ENCODE data around the gene RBM4.
"Not testable (repeated sequence)": the region's sequence is repeated elsewhere in the genome, so short reads cannot be mapped to it uniquely, and the experiment has no call there.

RBM4 gene

GRCh38 chr11:66617155-66617834, 21.2 kb upstream of the RBM4 start:
- peak; percentile 52 for DNase-seq

GRCh38 chr11:66619080-66619554, 19.4 kb upstream of the RBM4 start:
- no peak for DNase-seq

DNA sequence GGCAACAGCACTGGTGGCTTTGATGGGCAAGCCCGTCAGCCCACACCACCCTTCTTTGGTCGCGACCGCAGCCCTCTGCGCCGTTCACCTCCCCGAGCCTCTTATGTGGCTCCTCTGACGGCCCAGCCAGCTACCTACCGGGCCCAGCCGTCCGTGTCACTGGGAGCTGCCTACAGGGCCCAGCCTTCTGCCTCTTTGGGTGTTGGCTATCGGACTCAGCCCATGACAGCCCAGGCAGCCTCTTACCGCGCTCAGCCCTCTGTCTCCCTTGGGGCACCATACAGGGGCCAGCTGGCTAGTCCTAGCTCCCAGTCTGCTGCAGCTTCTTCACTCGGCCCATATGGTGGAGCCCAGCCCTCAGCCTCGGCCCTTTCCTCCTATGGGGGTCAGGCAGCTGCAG, 14.1 kb upstream of the RBM4 start:
- DNase-seq, result no peak

DNA sequence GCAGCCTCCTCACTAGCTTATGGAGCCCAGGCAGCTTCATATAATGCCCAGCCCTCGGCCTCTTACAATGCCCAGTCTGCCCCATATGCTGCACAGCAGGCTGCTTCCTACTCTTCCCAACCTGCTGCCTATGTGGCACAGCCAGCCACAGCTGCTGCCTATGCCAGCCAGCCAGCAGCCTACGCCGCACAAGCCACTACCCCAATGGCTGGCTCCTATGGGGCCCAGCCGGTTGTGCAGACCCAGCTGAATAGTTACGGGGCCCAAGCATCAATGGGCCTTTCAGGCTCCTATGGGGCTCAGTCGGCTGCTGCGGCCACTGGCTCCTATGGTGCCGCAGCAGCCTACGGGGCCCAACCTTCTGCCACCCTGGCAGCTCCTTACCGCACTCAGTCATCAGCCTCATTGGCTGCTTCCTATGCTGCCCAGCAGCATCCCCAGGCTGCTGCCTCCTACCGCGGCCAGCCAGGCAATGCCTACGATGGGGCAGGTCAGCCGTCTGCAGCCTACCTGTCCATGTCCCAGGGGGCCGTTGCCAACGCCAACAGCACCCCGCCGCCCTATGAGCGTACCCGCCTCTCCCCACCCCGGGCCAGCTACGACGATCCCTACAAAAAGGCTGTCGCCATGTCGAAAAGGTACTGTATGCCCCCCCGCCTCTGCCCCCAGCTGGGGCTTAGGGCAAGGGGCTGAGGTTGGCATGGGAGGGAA, 13.3 kb upstream of the RBM4 start:
- DNase-seq, result no peak

- no peak for DNase-seq
Observed at GRCh38 chr11:66625752-66626149, 12.8 kb upstream of the RBM4 start.

DNA sequence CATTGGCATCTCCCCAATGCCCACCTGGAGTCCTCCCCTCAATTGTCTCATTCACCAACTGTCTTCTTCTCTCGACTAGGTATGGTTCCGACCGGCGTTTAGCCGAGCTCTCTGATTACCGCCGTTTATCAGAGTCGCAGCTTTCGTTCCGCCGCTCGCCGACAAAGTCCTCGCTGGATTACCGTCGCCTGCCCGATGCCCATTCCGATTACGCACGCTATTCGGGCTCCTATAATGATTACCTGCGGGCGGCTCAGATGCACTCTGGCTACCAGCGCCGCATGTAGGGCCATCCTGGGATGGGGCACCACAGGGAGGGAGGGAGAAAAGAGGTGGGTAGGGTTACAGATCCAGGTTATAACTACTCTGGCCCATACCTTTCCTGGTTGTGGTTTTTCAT, 12.1 kb upstream of the RBM4 start:
- no peak for DNase-seq

GRCh38 chr11:66626926-66627325, 11.6 kb upstream of the RBM4 start:
- no peak for DNase-seq

- no peak for DNase-seq
Observed at GRCh38 chr11:66628061-66628603, 10.4 kb upstream of the RBM4 start.

DNA sequence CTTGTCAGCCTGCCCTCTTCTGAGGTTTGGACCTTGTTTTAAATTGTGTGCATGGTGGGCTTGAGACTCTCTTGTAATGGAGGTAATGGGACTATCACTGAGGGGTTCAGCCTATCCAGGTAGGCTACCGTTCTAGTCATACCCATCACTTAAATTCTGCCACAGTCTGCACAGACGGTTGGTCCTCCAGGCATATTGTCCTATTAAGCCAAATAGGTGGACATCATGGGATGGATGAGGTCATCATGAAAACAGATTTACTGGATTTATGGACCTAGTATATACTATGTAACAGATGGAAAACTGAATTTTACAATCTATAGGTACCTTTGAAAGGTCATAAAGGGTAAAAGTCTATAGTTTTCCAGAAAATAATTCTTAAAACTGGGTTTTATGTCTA, 9.1 kb upstream of the RBM4 start:
- no peak for DNase-seq

- no peak for DNase-seq
Observed at GRCh38 chr11:66631883-66632282, 6.6 kb upstream of the RBM4 start.

- no peak for DNase-seq
Observed at GRCh38 chr11:66632952-66633351, 5.6 kb upstream of the RBM4 start.

DNA sequence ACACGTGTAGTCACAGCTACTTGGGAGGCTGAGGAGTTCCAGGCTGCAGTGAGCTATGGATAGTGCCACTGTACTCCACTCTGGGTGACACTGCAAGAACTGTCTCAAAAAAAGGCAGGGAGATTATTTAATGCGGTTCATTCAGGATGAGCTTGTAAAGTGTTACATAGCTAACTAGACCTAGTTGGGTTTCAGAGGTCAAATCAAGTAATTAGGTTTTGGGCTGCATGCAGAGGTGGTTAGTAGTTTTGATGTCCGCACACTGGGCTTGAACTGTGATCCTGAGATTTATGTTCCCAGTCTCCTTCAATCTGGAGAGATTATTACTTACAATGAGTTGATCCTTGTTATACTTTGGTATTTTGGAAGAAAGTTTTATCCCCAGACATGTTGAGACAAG, 2.1 kb upstream of the RBM4 start:
- no peak for DNase-seq

- DNase-seq, result no peak
Observed at GRCh38 chr11:66637557-66638176, 836 bp upstream of the RBM4 start.

- no peak for DNase-seq
Observed at GRCh38 chr11:66639066-66639813, 737 bp downstream of the RBM4 start.

DNA sequence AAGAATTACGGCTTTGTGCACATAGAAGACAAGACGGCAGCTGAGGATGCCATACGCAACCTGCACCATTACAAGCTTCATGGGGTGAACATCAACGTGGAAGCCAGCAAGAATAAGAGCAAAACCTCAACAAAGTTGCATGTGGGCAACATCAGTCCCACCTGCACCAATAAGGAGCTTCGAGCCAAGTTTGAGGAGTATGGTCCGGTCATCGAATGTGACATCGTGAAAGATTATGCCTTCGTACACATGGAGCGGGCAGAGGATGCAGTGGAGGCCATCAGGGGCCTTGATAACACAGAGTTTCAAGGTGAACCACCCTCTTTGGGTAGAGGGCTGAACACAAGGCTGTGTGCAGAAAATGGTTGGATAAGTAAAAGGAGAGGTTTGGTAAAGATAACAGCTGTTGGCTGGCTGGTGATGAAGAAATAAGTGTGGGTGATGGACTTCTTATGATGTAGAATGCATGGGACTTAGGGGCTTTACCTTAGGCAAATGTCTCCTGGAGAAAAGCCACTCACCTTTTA, 1.4 kb downstream of the RBM4 start:
- DNase-seq, result not testable (repeated sequence)

DNA sequence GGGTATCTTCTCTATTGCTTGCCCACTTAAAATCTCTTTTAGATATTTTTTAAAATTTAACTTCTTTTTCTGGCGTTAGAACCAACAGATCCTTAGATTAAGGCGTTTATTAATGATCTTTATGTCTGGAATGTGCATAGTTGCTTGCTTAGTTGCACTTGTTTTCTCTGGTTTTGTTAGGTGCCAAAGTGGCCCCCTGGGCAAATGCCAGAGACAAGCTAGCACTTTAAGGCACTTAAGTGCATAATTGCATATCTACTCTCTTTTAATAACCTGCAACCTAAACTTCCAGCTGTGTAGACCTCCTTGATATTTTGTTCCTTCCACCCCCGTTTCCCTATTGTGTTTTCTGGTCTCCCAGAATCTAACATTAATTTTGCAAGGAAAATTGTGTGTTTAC, 3.3 kb downstream of the RBM4 start:
- DNase-seq, result no peak

- no peak for DNase-seq
Observed at GRCh38 chr11:66643745-66644437, 5.4 kb downstream of the RBM4 start.

DNA sequence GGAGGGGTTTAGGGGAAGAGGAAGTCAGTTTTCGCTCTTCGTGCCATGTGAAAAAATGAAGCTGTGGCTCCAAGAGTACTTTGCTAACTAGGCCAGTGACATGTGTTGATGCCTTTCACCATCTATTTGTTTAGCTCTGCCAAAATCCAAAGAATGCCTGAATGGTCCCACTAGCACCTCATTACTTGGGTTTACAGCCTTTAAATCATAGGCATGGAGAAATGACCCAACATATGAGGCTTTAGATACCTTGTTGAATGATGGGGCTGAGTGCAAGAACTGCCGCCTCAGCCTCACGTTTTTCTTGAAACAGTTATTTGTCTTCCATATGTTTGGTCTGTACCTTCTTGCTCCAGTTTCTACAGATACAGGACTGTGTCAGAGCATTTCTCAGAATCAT, 8.3 kb downstream of the RBM4 start:
- DNase-seq, result no peak

- DNase-seq, result no peak
Observed at GRCh38 chr11:66649903-66650302, 11.4 kb downstream of the RBM4 start.

DNA sequence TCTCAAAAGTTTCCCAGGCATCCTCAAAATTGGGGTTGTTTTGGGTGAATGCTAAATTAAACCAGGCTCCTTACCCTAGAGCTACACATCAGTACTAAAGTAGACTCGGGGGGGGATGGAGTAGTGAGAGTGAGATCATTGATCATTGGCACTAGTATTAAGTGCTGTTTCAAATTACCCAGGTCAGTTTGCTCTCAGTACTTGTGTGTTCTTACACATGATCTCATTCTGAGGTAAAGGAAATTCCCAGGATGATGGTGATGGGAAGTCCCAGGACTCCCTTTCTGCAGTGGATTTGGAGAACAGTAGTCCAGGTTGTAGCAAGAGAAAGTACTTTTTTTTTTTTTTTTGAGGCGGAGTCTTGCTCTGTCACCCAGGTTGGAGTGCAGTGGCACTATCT, 12.5 kb downstream of the RBM4 start:
- no peak for DNase-seq

DNA sequence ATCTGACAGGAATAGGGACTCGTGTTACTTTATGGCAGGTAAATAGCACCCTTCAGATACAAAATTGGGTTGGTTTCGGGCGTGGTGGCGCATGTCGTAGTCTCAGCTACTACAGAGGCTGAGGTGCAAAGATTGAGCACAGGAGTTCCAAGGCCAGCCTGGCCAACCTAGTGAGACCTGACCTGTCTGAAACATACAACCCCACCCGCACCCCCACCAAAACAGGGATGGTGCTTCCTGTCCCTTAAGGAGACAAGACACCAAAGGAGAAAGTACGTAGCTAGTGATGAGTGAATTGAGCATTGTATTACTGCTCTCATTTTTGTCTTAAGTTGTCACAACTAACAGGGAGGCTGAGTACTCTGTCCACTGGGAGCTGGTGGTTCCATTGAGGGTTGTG, 14.1 kb downstream of the RBM4 start:
- DNase-seq, result no peak

- DNase-seq, result no peak
Observed at GRCh38 chr11:66653123-66653522, 14.6 kb downstream of the RBM4 start.

Data from NCI-H345 (cell line).